ENCODE results near the gene TSPAN2. TPM values are rescaled to one million over a fixed set of nuclear protein-coding genes. Genes with fewer than 3 reads are reported as not detected.

TSPAN2 gene
- total RNA-seq, 4 donors from 2014 or later = 40.5 to 87.6 (median 56.8) TPM

- Histone ChIP-seq H3K4me1 (peaks cover 3 to 4% of the 10 kb centered on the region in 2 donors), H3K27ac (peak overlapping the region; percentile 5 to 58), H3K4me3 (no peak overlapping the region), H3K36me3 (no peaks in the 10 kb centered on the region), H3K27me3 (no peaks in the 10 kb centered on the region), H3K9me3 (no peaks in the 10 kb centered on the region)
- intact Hi-C loops (cut with DNase I; ENCODE audit: low total_unique reads) = no loop called here
- DNase-seq = peak in 1 of 2 donors; percentile 43
- TF ChIP-seq POLR2A (IDR thresholded peaks at IDR 0.05) = no peak
These were observed 26.7 kb downstream of the TSPAN2 start for GRCh38 chr1:115062542-115063004.

DNA sequence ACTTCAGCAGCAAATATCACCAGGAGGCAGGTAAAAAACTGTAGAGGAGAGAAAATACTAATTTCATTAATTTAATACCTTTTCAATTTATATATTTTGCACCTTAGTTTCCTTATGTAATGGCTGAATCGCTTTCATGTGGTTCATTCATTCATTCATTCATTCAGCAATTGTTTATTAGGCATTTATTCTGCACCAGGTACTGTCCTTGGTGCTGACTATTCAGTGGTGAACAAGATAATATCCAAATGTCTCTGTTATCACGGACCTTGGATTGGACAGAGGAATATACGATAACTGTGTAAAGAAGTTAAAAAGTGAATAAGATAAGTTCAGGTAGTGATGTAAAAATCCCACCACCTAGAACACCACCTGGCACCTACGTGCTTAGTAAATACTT, 28.8 kb downstream of the TSPAN2 start:
- Histone ChIP-seq H3K27ac (no peak overlapping the region), H3K36me3 (no peaks in the 10 kb centered on the region), H3K9me3 (no peaks in the 10 kb centered on the region), H3K4me3 (no peak overlapping the region), H3K27me3 (no peaks in the 10 kb centered on the region), H3K4me1 (peaks cover 3 to 4% of the 10 kb centered on the region in 2 donors)
- TF ChIP-seq, protein P1, sequence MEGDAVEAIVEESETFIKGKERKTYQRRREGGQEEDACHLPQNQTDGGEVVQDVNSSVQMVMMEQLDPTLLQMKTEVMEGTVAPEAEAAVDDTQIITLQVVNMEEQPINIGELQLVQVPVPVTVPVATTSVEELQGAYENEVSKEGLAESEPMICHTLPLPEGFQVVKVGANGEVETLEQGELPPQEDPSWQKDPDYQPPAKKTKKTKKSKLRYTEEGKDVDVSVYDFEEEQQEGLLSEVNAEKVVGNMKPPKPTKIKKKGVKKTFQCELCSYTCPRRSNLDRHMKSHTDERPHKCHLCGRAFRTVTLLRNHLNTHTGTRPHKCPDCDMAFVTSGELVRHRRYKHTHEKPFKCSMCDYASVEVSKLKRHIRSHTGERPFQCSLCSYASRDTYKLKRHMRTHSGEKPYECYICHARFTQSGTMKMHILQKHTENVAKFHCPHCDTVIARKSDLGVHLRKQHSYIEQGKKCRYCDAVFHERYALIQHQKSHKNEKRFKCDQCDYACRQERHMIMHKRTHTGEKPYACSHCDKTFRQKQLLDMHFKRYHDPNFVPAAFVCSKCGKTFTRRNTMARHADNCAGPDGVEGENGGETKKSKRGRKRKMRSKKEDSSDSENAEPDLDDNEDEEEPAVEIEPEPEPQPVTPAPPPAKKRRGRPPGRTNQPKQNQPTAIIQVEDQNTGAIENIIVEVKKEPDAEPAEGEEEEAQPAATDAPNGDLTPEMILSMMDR (IDR thresholded peaks at IDR 0.05) = no peak
- no peak for TF ChIP-seq POLR2A (IDR thresholded peaks at IDR 0.05)
- DNase-seq = no peak
- intact Hi-C loops (cut with DNase I; ENCODE audit: low total_unique reads) = no loop called here

DNA sequence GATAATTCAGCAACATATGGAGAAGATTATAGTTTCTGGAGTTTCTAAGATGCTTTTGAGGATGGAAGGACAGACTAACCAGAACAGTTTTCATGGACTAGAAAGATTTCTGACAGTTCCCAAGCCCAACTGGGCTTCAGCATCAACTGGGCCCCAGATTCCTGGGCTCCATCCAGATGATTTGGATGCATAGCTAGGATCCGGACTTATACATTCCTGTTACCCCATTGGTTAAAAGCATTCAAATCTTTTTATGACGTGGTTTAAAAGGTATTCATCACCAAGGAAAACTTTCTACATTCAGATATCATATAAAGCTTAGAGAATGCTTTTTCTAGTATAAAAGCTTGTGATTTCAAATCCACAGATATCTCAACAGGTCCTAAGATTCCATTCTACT, 30.0 kb downstream of the TSPAN2 start:
- Histone ChIP-seq H3K4me1 (peaks cover 3 to 4% of the 10 kb centered on the region in 2 donors), H3K36me3 (no peaks in the 10 kb centered on the region), H3K4me3 (no peak overlapping the region), H3K9me3 (no peaks in the 10 kb centered on the region), H3K27me3 (no peaks in the 10 kb centered on the region), H3K27ac (no peak overlapping the region)
- intact Hi-C loops (cut with DNase I; ENCODE audit: low total_unique reads) = no loop called here
- no peak for DNase-seq
- TF ChIP-seq, protein P1 (IDR thresholded peaks at IDR 0.05) = no peak
- TF ChIP-seq POLR2A (IDR thresholded peaks at IDR 0.05) = no peak

- no peak for DNase-seq
- no peak for TF ChIP-seq POLR2A (IDR thresholded peaks at IDR 0.05)
- TF ChIP-seq, protein P1 (IDR thresholded peaks at IDR 0.05) = no peak
These were observed 31.5 kb downstream of the TSPAN2 start for GRCh38 chr1:115057661-115058254.

GRCh38 chr1:115056395-115056798, 32.9 kb downstream of the TSPAN2 start:
- H3K27ac ChIP-seq = peak overlapping the region in 1 of 2 donors; percentile 39
- no peak overlapping the region for H3K4me3 ChIP-seq
- intact Hi-C loops (cut with DNase I; ENCODE audit: low total_unique reads) = no loop called here

More at GRCh38 chr1:115057661-115058254, 31.5 kb downstream of the TSPAN2 start:
- no peaks in the 10 kb centered on the region for H3K36me3 ChIP-seq
- H3K4me3 ChIP-seq = no peak overlapping the region
- intact Hi-C loops (cut with DNase I; ENCODE audit: low total_unique reads) = no loop called here
- no peak overlapping the region for H3K27ac ChIP-seq
- peaks cover 2 to 4% of the 10 kb centered on the region in 2 donors for H3K4me1 ChIP-seq
- no peaks in the 10 kb centered on the region for H3K27me3 ChIP-seq
- H3K9me3 ChIP-seq = no peaks in the 10 kb centered on the region

More at GRCh38 chr1:115056395-115056798, 32.9 kb downstream of the TSPAN2 start:
- Histone ChIP-seq H3K27me3 (no peaks in the 10 kb centered on the region), H3K4me1 (peaks cover 0 to 4% of the 10 kb centered on the region in 2 donors), H3K36me3 (no peaks in the 10 kb centered on the region), H3K9me3 (no peaks in the 10 kb centered on the region)
- DNase-seq = peak; percentile 45 to 49
- no peak for TF ChIP-seq POLR2A (IDR thresholded peaks at IDR 0.05)
- TF ChIP-seq, protein P1 (IDR thresholded peaks at IDR 0.05) = no peak
